Panc1 (cell line): ENCODE measurements around the gene OSBPL1A. TPM values are rescaled to one million over a fixed set of nuclear protein-coding genes. Genes with fewer than 3 reads are reported as not detected.

Experiments used
- ATAC-seq: fragments of 200-7000 bp; cut with Tn5 transposase; 2 replicates; pipeline ENCODE4 v1.9.1; 2020; ENCODE audit warnings: mild to moderate bottlenecking, moderate library complexity
- BruUV-seq: library from RNA; stranded (reverse); fragments of 400-500 nt; replicated peaks from 2 replicates; lab custom pipeline; 2021; lab: Mats Ljungman, UMichigan
- CTCF ChIA-PET: fragments of 300-600 bp; sonication (Branson Sonifier 250); formaldehyde crosslinking; loops from one replicate; lab custom pipeline; 2022; ENCODE audit warnings: antibody characterized with exemption; lab: Charles Lee
- POLR2A ChIA-PET: fragments of 300-600 bp; sonication (Branson Sonifier 250); formaldehyde crosslinking; loops from one replicate; lab custom pipeline; 2022; ENCODE audit warnings: antibody characterized with exemption; lab: Charles Lee
- DNase-seq: peaks from one replicate; pipeline ENCODE4 v3.0.0-alpha.2; 2010; ENCODE audit warnings: low read depth, low spot score
- H3K27ac ChIP-seq: 2 replicates; pipeline ENCODE4 v1.5.1; 2011; ENCODE audit warnings: mild to moderate bottlenecking, low read length, inconsistent platforms
- H3K27me3 ChIP-seq: fragments of 200-500 bp; sonication (Bioruptor generic); 2 replicates; pipeline ENCODE4 v1.6.0; 2014; ENCODE audit warnings: low read length, inconsistent platforms; ENCODE audit not compliant: control insufficient read depth, insufficient read depth
- H3K36me3 ChIP-seq: fragments of 200-500 bp; sonication (Bioruptor generic); 2 replicates; pipeline ENCODE4 v1.5.1; 2014; ENCODE audit warnings: inconsistent platforms, mild to moderate bottlenecking, low read length, moderate library complexity; ENCODE audit not compliant: control insufficient read depth, insufficient read depth
- H3K4me1 ChIP-seq: 2 replicates; pipeline ENCODE4 v1.5.1; 2011; ENCODE audit warnings: inconsistent platforms, mild to moderate bottlenecking, low read length, moderate library complexity; ENCODE audit not compliant: control insufficient read depth, insufficient read depth
- H3K4me3 ChIP-seq, 2 experiments: 2 replicates each; pipeline ENCODE4 v1.5.1; 2011 to 2012; ENCODE audit warnings: low read depth in 2 of 2, low read length in 2 of 2, mild to moderate bottlenecking in 2 of 2, inconsistent platforms in 1 of 2, moderate library complexity in 1 of 2
- H3K9me3 ChIP-seq: fragments of 200-500 bp; sonication (Bioruptor generic); 2 replicates; pipeline ENCODE4 v1.5.1; 2014; ENCODE audit warnings: low read depth, mild to moderate bottlenecking, inconsistent platforms, low read length, moderate library complexity; ENCODE audit not compliant: control insufficient read depth, insufficient read depth
- CTCF ChIP-seq: fragments of 450-650 bp; IDR thresholded peaks from 2 replicates; pipeline ENCODE4 v1.5.1; 2017; ENCODE audit warnings: mild to moderate bottlenecking
- POLR2AphosphoS5 ChIP-seq: IDR thresholded peaks from 2 replicates; pipeline ENCODE4 v1.6.1; 2012; ENCODE audit warnings: mild to moderate bottlenecking, low read depth, low read length, moderate library complexity
- REST ChIP-seq, 2 experiments: IDR thresholded peaks; 2 replicates each; pipeline ENCODE4 v1.6.1; 2011 to 2012; ENCODE audit warnings: low read depth in 2 of 2, control low read depth in 1 of 2, low read length in 1 of 2, mild to moderate bottlenecking in 1 of 2, moderate library complexity in 1 of 2; ENCODE audit not compliant: insufficient read depth in 1 of 2
- SIN3A ChIP-seq: IDR thresholded peaks from 2 replicates; pipeline ENCODE4 v1.6.1; 2012; ENCODE audit warnings: low read depth, mild to moderate bottlenecking, low read length, moderate library complexity, borderline replicate concordance; ENCODE audit not compliant: insufficient read depth
- TCF7L2 ChIP-seq: IDR thresholded peaks from 2 replicates; pipeline ENCODE4 v1.6.1; 2011; ENCODE audit warnings: mild to moderate bottlenecking, low read depth, low read length, inconsistent platforms
- in situ Hi-C: cut with HindIII; loops from 2 replicates; pipeline ENCODE4 v1.10.0; 2016; ENCODE audit warnings: low sequenced_read_pairs, low pct_unique_long_range_greater_than_20kb
- intact Hi-C: fragments of 100-400 bp; cut with micrococcal nuclease; formaldehyde crosslinking; loops from one replicate; pipeline ENCODE4 v1.10.0; 2022; ENCODE audit not compliant: unreplicated experiment
- total RNA-seq: library from RNA; stranded (reverse); gene quantifications from one replicate; pipeline ENCODE4 v1.2.1, GENCODE V29; 2021; ENCODE audit not compliant: unreplicated experiment

The OSBPL1A gene
- total RNA-seq, 1 experiment from 2014 or later, result 50.5 TPM

GRCh38 chr18:24214913-24215312, 182.7 kb downstream of the OSBPL1A start:
- H3K4me3 ChIP-seq, result no peak overlapping the region
- TF ChIP-seq CTCF (no peak), SIN3A (no peak), TCF7L2 (no peak), POLR2AphosphoS5 (no peak)
- H3K27me3 ChIP-seq, result no peaks in the 10 kb centered on the region
- ChIA-PET CTCF (no interaction called here), POLR2A (no interaction called here)
- no peaks in the 10 kb centered on the region for H3K36me3 ChIP-seq
- no peak overlapping the region; the same call in 1 of the 2 replicates for H3K27ac ChIP-seq
- in situ Hi-C loops (no loop called here), intact Hi-C loops (no loop called here)
- H3K4me1 ChIP-seq, result peaks cover 18% of the 10 kb centered on the region
- no peak for DNase-seq
- no peaks in the 10 kb centered on the region for H3K9me3 ChIP-seq
- no peak for ATAC-seq
- BruUV-seq, result no TSS peak

- BruUV-seq, result no TSS peak
- TF ChIP-seq TCF7L2 (no peak), CTCF (no peak), POLR2AphosphoS5 (no peak), SIN3A (no peak), REST (IDR thresholded peaks at IDR 0.05; ENCODE audit: insufficient read depth in 1 of 2, low read depth in 2 of 2, low read length in 1 of 2) (no peak)
- ATAC-seq (no peak), DNase-seq (no peak)
- intact Hi-C loops (no loop called here), in situ Hi-C loops (no loop called here)
- CTCF ChIA-PET, result interaction anchor here (0.6 kb wide), 1 partner anchor 664 kb away, joined by 3 read pairs; no protein-coding TSS in a partner anchor
- Histone ChIP-seq H3K4me3 (no peak overlapping the region), H3K27ac (peak overlapping the region; percentile 3; the same call in 1 of the 2 replicates), H3K9me3 (no peaks in the 10 kb centered on the region), H3K36me3 (no peaks in the 10 kb centered on the region), H3K4me1 (peaks cover 18% of the 10 kb centered on the region), H3K27me3 (no peaks in the 10 kb centered on the region)
- POLR2A ChIA-PET, result no interaction called here
Observed at GRCh38 chr18:24214144-24214543, 183.5 kb downstream of the OSBPL1A start.
